MG63 (cell line): ENCODE results near the gene UCK1. TPM values are rescaled to one million over a fixed set of nuclear protein-coding genes. Genes with fewer than 3 reads are reported as not detected.

Source experiments
- DNase-seq: peaks from one replicate; pipeline ENCODE4 v3.0.0-alpha.2; 2020
- H3K27me3 ChIP-seq: fragments of 250-450 bp; sonication (Bioruptor Pico); 2 replicates; pipeline ENCODE4 v1.5.1; 2020; ENCODE audit warnings: mild to moderate bottlenecking, moderate library complexity
- H3K36me3 ChIP-seq: fragments of 250-450 bp; sonication (Bioruptor Pico); 2 replicates; pipeline ENCODE4 v1.5.1; 2020; ENCODE audit warnings: mild to moderate bottlenecking, moderate library complexity
- H3K4me3 ChIP-seq: fragments of 250-450 bp; sonication (Bioruptor Pico); 2 replicates; pipeline ENCODE4 v1.5.1; 2020; ENCODE audit warnings: mild to moderate bottlenecking, moderate library complexity
- H3K9me3 ChIP-seq: fragments of 250-450 bp; sonication (Bioruptor Pico); 2 replicates; pipeline ENCODE4 v1.5.1; 2020; ENCODE audit warnings: mild to moderate bottlenecking, moderate library complexity
- total RNA-seq: library from RNA; depleted of rRNA; stranded (reverse); fragments of >200 nt; shearing (Covaris generic); gene quantifications from 2 replicates; pipeline ENCODE4 v1.2.3, GENCODE V29; 2014; ENCODE audit warnings: low replicate concordance; rRNA removed

UCK1 gene
- total RNA-seq: 19.3 and 30.6 TPM in 2 replicates

- Histone ChIP-seq H3K36me3 (peaks cover 19% of the 10 kb centered on the region), H3K4me3 (peak within 1 kb of the TSS; percentile 77), H3K27me3 (no peaks in the 10 kb centered on the region), H3K9me3 (no peaks in the 10 kb centered on the region)
- DNase-seq: peak; percentile 77
Measured at GRCh38 chr9:131530920-131531832, at the start of gene UCK1. Gene UCK1, minus strand, starts transcription at chr9:131531263. Its CDS starts 89 bp downstream, at chr9:131531174.

- no peaks in the 10 kb centered on the region for H3K27me3 ChIP-seq
- no peaks in the 10 kb centered on the region for H3K36me3 ChIP-seq
- DNase-seq: no peak
- no peaks in the 10 kb centered on the region for H3K9me3 ChIP-seq
- H3K4me3 ChIP-seq: no peak overlapping the region
Measured at GRCh38 chr9:131580358-131580757, 49.3 kb upstream of the UCK1 start.

- H3K9me3 ChIP-seq: no peaks in the 10 kb centered on the region
- H3K4me3 ChIP-seq: no peak overlapping the region
- DNase-seq: no peak
- H3K36me3 ChIP-seq: no peaks in the 10 kb centered on the region
- no peaks in the 10 kb centered on the region for H3K27me3 ChIP-seq
Measured at GRCh38 chr9:131579789-131580211, 48.7 kb upstream of the UCK1 start.

GRCh38 chr9:131578731-131579504, 47.9 kb upstream of the UCK1 start:
- Histone ChIP-seq H3K4me3 (no peak overlapping the region), H3K36me3 (no peaks in the 10 kb centered on the region), H3K9me3 (no peaks in the 10 kb centered on the region), H3K27me3 (no peaks in the 10 kb centered on the region)
- DNase-seq: no peak

- Histone ChIP-seq H3K9me3 (no peaks in the 10 kb centered on the region), H3K4me3 (no peak overlapping the region), H3K36me3 (no peaks in the 10 kb centered on the region), H3K27me3 (no peaks in the 10 kb centered on the region)
- DNase-seq: no peak
Measured at GRCh38 chr9:131578021-131578420, 47.0 kb upstream of the UCK1 start.

- H3K36me3 ChIP-seq: no peaks in the 10 kb centered on the region
- H3K4me3 ChIP-seq: no peak overlapping the region
- DNase-seq: no peak
- no peaks in the 10 kb centered on the region for H3K27me3 ChIP-seq
- H3K9me3 ChIP-seq: no peaks in the 10 kb centered on the region
Measured at GRCh38 chr9:131577005-131578000, 46.2 kb upstream of the UCK1 start.

GRCh38 chr9:131575946-131576853, 45.1 kb upstream of the UCK1 start:
- Histone ChIP-seq H3K4me3 (no peak overlapping the region), H3K36me3 (no peaks in the 10 kb centered on the region), H3K9me3 (no peaks in the 10 kb centered on the region), H3K27me3 (no peaks in the 10 kb centered on the region)
- DNase-seq: no peak

GRCh38 chr9:131574730-131575640, 43.9 kb upstream of the UCK1 start:
- Histone ChIP-seq H3K9me3 (no peaks in the 10 kb centered on the region), H3K36me3 (no peaks in the 10 kb centered on the region), H3K27me3 (no peaks in the 10 kb centered on the region), H3K4me3 (no peak overlapping the region)
- no peak for DNase-seq

GRCh38 chr9:131567910-131568309, 36.8 kb upstream of the UCK1 start:
- DNase-seq: no peak
- Histone ChIP-seq H3K9me3 (no peaks in the 10 kb centered on the region), H3K4me3 (no peak overlapping the region), H3K27me3 (no peaks in the 10 kb centered on the region), H3K36me3 (no peaks in the 10 kb centered on the region)

- Histone ChIP-seq H3K4me3 (no peak overlapping the region), H3K27me3 (no peaks in the 10 kb centered on the region), H3K36me3 (no peaks in the 10 kb centered on the region), H3K9me3 (peaks cover 5% of the 10 kb centered on the region)
- no peak for DNase-seq
Measured at GRCh38 chr9:131566158-131566557, 35.1 kb upstream of the UCK1 start.

- Histone ChIP-seq H3K27me3 (no peaks in the 10 kb centered on the region), H3K4me3 (no peak overlapping the region), H3K36me3 (no peaks in the 10 kb centered on the region), H3K9me3 (peaks cover 5% of the 10 kb centered on the region)
- no peak for DNase-seq
Measured at GRCh38 chr9:131565369-131565768, 34.3 kb upstream of the UCK1 start.

GRCh38 chr9:131562032-131562959, 31.2 kb upstream of the UCK1 start:
- peaks cover 5% of the 10 kb centered on the region for H3K9me3 ChIP-seq
- DNase-seq: no peak

GRCh38 chr9:131559421-131560000, 28.4 kb upstream of the UCK1 start:
- Histone ChIP-seq H3K4me3 (no peak overlapping the region), H3K9me3 (peaks cover 5% of the 10 kb centered on the region), H3K27me3 (no peaks in the 10 kb centered on the region), H3K36me3 (no peaks in the 10 kb centered on the region)
- no peak for DNase-seq

More at GRCh38 chr9:131562032-131562959, 31.2 kb upstream of the UCK1 start:
- Histone ChIP-seq H3K27me3 (no peaks in the 10 kb centered on the region), H3K36me3 (no peaks in the 10 kb centered on the region), H3K4me3 (no peak overlapping the region)
